Endothelial cell (in vitro differentiated cells): ENCODE data around the gene ATG7. TPM values are rescaled to one million over a fixed set of nuclear protein-coding genes. Genes with fewer than 3 reads are reported as not detected.

Experiments
- DNase-seq: peaks from one replicate; pipeline ENCODE4 v3.0.0; 2021; ENCODE audit warnings: low spot score
- H3K27ac Mint-ChIP-seq: one replicate; pipeline ENCODE4 v1.8.0; 2021; ENCODE audit warnings: mixed read lengths, inconsistent platforms; ENCODE audit not compliant: unreplicated experiment
- H3K27me3 Mint-ChIP-seq: one replicate; pipeline ENCODE4 v1.8.0; 2021; ENCODE audit warnings: mild to moderate bottlenecking, moderate library complexity, mixed read lengths, inconsistent platforms; ENCODE audit not compliant: unreplicated experiment
- H3K36me3 Mint-ChIP-seq: one replicate; pipeline ENCODE4 v1.8.0; 2021; ENCODE audit warnings: mild to moderate bottlenecking, low read depth, mixed read lengths, inconsistent platforms; ENCODE audit not compliant: unreplicated experiment
- H3K4me1 Mint-ChIP-seq: one replicate; pipeline ENCODE4 v1.8.0; 2021; ENCODE audit warnings: mild to moderate bottlenecking, mixed read lengths, inconsistent platforms; ENCODE audit not compliant: unreplicated experiment
- H3K4me3 Mint-ChIP-seq: one replicate; pipeline ENCODE4 v1.8.0; 2021; ENCODE audit warnings: mild to moderate bottlenecking, mixed read lengths, inconsistent platforms; ENCODE audit not compliant: unreplicated experiment
- H3K9me3 Mint-ChIP-seq: one replicate; pipeline ENCODE4 v1.8.0; 2021; ENCODE audit warnings: mixed read lengths, inconsistent platforms; ENCODE audit not compliant: unreplicated experiment
- total RNA-seq: library from RNA; stranded (reverse); fragmentation: NEBNext Ultra II Directional; extraction: Animal tissue kit (Norgen Biotek cat#: 25700); gene quantifications from one replicate; pipeline ENCODE4 v1.2.1, GENCODE V29; 2021; ENCODE audit not compliant: unreplicated experiment
- TF ChIP-seq, protein P1 (sequence below): fragments of 200-600 bp; sonication (generic); IDR thresholded peaks from one replicate; pipeline ENCODE4 v1.5.0; 2021; ENCODE audit warnings: antibody characterized with exemption; ENCODE audit not compliant: unreplicated experiment

The ATG7 gene
- total RNA-seq, 1 donor from 2014 or later = 30.6 TPM

DNA sequence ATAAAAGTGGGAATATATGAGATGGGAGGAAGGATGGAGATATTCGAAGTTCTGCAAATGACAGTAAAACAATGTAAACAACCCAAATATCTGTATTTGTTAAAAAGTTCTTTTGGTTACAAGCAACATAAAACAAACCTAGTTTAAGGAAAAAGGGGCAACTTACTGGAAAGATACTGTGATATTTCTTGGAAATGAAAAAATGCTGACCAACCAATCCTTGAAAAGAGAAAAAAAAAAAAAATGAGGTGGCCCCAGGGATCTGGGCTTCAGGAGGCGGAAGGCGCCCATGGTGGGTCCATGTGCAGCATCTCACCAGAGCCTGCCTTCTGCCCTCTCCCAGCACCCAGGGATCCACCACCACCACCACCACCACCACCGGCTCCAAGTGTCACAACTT is 312.4 kb downstream of the ATG7 start:
- no peaks in the 10 kb centered on the region for H3K9me3 Mint-ChIP-seq
- DNase-seq = no peak
- TF ChIP-seq, protein P1, sequence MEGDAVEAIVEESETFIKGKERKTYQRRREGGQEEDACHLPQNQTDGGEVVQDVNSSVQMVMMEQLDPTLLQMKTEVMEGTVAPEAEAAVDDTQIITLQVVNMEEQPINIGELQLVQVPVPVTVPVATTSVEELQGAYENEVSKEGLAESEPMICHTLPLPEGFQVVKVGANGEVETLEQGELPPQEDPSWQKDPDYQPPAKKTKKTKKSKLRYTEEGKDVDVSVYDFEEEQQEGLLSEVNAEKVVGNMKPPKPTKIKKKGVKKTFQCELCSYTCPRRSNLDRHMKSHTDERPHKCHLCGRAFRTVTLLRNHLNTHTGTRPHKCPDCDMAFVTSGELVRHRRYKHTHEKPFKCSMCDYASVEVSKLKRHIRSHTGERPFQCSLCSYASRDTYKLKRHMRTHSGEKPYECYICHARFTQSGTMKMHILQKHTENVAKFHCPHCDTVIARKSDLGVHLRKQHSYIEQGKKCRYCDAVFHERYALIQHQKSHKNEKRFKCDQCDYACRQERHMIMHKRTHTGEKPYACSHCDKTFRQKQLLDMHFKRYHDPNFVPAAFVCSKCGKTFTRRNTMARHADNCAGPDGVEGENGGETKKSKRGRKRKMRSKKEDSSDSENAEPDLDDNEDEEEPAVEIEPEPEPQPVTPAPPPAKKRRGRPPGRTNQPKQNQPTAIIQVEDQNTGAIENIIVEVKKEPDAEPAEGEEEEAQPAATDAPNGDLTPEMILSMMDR = no peak
- no peak overlapping the region for H3K4me3 Mint-ChIP-seq
- H3K36me3 Mint-ChIP-seq = peaks cover 35% of the 10 kb centered on the region
- H3K27ac Mint-ChIP-seq = no peak overlapping the region
- H3K4me1 Mint-ChIP-seq = peaks cover 82% of the 10 kb centered on the region
- peaks cover 14% of the 10 kb centered on the region for H3K27me3 Mint-ChIP-seq

DNA sequence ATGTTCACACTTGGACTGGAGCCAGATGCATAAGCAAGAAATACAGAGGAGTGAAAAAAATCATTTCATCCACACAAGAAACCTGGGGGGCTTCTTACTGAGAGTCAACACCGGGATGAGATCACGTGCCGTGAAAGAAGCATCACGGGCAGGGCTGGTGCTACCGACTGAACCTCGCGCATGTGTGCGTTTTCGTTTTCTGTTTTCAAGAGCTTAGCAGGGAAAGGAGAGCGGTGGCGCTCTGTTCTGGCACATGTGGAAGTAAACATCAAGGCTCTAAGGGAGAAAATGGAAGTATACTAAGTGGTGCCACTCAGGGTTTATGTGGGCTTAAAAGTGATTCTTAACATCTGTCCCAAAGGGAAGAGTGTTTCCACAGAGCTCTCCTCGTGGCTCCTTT is 315.6 kb downstream of the ATG7 start:
- TF ChIP-seq, protein P1 = no peak
- Mint-ChIP-seq H3K36me3 (peaks cover 27% of the 10 kb centered on the region), H3K27me3 (peaks cover 12% of the 10 kb centered on the region), H3K4me1 (peaks cover 89% of the 10 kb centered on the region), H3K27ac (peak overlapping the region; percentile 33), H3K9me3 (no peaks in the 10 kb centered on the region), H3K4me3 (peak overlapping the region; percentile 54)
- no peak for DNase-seq

DNA sequence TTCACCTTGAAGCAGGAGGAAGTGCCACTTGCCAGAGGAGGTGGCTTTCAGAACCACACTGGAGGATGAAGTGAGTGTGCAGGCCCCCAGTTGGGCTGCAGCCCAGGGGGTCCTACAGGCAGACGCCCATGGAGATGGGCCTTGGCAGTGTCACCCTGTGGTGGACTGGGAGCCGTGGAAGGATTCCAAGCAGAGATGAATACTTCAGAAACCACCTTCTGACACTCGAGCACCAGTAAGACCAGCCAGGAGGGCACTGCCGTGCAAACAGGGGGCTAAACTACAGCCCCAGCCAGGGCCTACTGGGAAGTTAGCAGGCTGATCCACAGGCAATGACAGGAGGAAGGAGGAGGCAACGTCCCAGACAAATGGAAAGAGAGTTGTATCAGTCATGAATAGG is 316.1 kb downstream of the ATG7 start:
- TF ChIP-seq, protein P1 = no peak
- Mint-ChIP-seq H3K27ac (peak overlapping the region; percentile 94), H3K4me1 (peaks cover 89% of the 10 kb centered on the region), H3K9me3 (no peaks in the 10 kb centered on the region), H3K36me3 (peaks cover 28% of the 10 kb centered on the region), H3K4me3 (peak overlapping the region; percentile 79), H3K27me3 (peaks cover 15% of the 10 kb centered on the region)
- DNase-seq = no peak

DNA sequence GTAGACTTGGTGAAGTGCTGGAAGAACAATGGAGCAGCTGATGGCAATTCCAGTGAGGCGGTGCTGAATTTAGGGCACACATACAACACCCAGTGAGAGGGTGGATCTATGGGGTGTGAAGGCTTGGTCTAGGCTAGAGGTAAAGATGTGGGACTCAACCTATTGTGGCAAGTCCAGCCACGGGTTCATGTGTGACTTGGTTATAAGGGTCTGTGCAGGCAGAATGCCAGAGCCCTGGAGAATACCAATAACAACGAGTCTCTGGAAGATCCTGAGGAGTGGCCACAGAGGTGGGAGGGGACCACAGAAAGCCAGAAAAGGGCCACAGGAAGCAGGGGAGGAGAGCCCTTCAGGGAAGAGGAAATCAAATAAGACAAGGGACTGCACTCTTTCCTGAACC is 316.6 kb downstream of the ATG7 start:
- peaks cover 18% of the 10 kb centered on the region for H3K27me3 Mint-ChIP-seq
- peaks cover 31% of the 10 kb centered on the region for H3K36me3 Mint-ChIP-seq
- H3K4me3 Mint-ChIP-seq = peak overlapping the region; percentile 79
- peak overlapping the region; percentile 94 for H3K27ac Mint-ChIP-seq
- TF ChIP-seq, protein P1 = no peak
- H3K9me3 Mint-ChIP-seq = no peaks in the 10 kb centered on the region
- no peak for DNase-seq
- peaks cover 90% of the 10 kb centered on the region for H3K4me1 Mint-ChIP-seq

DNA sequence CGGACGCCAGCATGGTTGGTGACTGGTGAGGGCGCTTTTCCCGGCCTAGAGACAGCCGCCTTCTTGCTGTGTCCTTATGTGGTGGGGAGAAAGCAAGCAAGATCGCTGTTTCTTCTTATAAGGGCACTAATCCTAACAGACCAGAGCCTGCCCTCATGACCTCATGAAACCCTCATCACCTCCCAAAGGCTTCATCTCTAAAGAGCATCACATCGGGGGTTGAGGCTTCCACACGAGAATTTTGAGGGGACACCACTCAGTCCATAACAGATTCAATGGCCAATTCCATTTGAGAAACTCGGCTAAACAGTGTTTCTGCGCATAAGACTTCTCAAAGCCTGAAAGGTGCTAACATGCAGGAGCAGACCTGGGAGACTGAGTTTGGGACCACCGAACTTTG is 317.5 kb downstream of the ATG7 start:
- Mint-ChIP-seq H3K4me1 (peaks cover 91% of the 10 kb centered on the region), H3K36me3 (peaks cover 37% of the 10 kb centered on the region), H3K4me3 (peak overlapping the region; percentile 61), H3K9me3 (no peaks in the 10 kb centered on the region), H3K27ac (no peak overlapping the region), H3K27me3 (peaks cover 19% of the 10 kb centered on the region)
- no peak for DNase-seq
- TF ChIP-seq, protein P1 = no peak
